H9 (cell line): ENCODE results near the gene RNASE7. TPM values are rescaled to one million over a fixed set of nuclear protein-coding genes. Genes with fewer than 3 reads are reported as not detected.

Experiments
- DNase-seq: peaks from one replicate; pipeline ENCODE4 v3.0.0-alpha.2; 2017
- H2AFZ ChIP-seq: one replicate; pipeline ENCODE4 v1.6.1; 2013; ENCODE audit warnings: mild to moderate bottlenecking, low read length, control low read depth, moderate library complexity
- H2AK5ac ChIP-seq: 2 replicates; pipeline ENCODE4 v1.6.1; 2013; ENCODE audit warnings: low read length, control low read depth, mixed read lengths; ENCODE audit not compliant: insufficient read length
- H2BK120ac ChIP-seq: one replicate; pipeline ENCODE4 v1.6.1; 2013; ENCODE audit warnings: low read depth, mild to moderate bottlenecking, low read length, control low read depth, inconsistent platforms; ENCODE audit not compliant: poor library complexity, severe bottlenecking
- H2BK12ac ChIP-seq: 2 replicates; pipeline ENCODE4 v1.6.1; 2013; ENCODE audit warnings: low read length, control low read depth, mixed read lengths, low read depth; ENCODE audit not compliant: insufficient read length
- H2BK15ac ChIP-seq: 2 replicates; pipeline ENCODE4 v1.6.1; 2013; ENCODE audit warnings: low read depth, low read length, control low read depth
- H2BK20ac ChIP-seq: one replicate; pipeline ENCODE4 v1.6.1; 2013; ENCODE audit warnings: low read depth, mild to moderate bottlenecking, low read length, control low read depth, inconsistent platforms; ENCODE audit not compliant: poor library complexity, severe bottlenecking
- H2BK5ac ChIP-seq: 2 replicates; pipeline ENCODE4 v1.6.1; 2013; ENCODE audit warnings: low read length, control low read depth, mixed read lengths; ENCODE audit not compliant: insufficient read length
- H3K14ac ChIP-seq: 2 replicates; pipeline ENCODE4 v1.6.1; 2013; ENCODE audit warnings: low read length, control low read depth; ENCODE audit not compliant: insufficient read depth
- H3K18ac ChIP-seq: 2 replicates; pipeline ENCODE4 v1.6.1; 2013; ENCODE audit warnings: low read depth, mild to moderate bottlenecking, mixed read lengths, low read length, control low read depth; ENCODE audit not compliant: insufficient read length
- H3K23ac ChIP-seq: 2 replicates; pipeline ENCODE4 v1.6.1; 2013; ENCODE audit warnings: low read length, control low read depth, mixed read lengths, low read depth; ENCODE audit not compliant: insufficient read length
- H3K23me2 ChIP-seq: 2 replicates; pipeline ENCODE4 v1.6.1; 2013; ENCODE audit warnings: low read depth, mild to moderate bottlenecking, mixed read lengths, low read length, control low read depth; ENCODE audit not compliant: insufficient read length, poor library complexity, severe bottlenecking
- H3K27ac ChIP-seq: 2 replicates; pipeline ENCODE4 v1.5.1; 2013; ENCODE audit warnings: low read length, control low read depth, mixed read lengths, low read depth; ENCODE audit not compliant: insufficient read length
- H3K27me3 ChIP-seq: 2 replicates; pipeline ENCODE4 v1.6.1; 2013; ENCODE audit warnings: low read length, control low read depth, inconsistent platforms; ENCODE audit not compliant: insufficient read depth
- H3K4ac ChIP-seq: 2 replicates; pipeline ENCODE4 v1.6.1; 2013; ENCODE audit warnings: low read depth, mild to moderate bottlenecking, control low read depth, inconsistent platforms, low read length, moderate library complexity
- H3K4me1 ChIP-seq: 2 replicates; pipeline ENCODE4 v1.6.1; 2013; ENCODE audit warnings: low read length, control low read depth, inconsistent platforms; ENCODE audit not compliant: insufficient read depth
- H3K4me2 ChIP-seq: 2 replicates; pipeline ENCODE4 v1.6.1; 2013; ENCODE audit warnings: low read length, control low read depth, mixed read lengths; ENCODE audit not compliant: insufficient read length, insufficient read depth
- H3K56ac ChIP-seq: 2 replicates; pipeline ENCODE4 v1.6.1; 2013; ENCODE audit warnings: low read depth, mild to moderate bottlenecking, mixed read lengths, low read length, control low read depth; ENCODE audit not compliant: insufficient read length
- H3K79me1 ChIP-seq: 2 replicates; pipeline ENCODE4 v1.6.1; 2013; ENCODE audit warnings: low read depth, mild to moderate bottlenecking, moderate library complexity, low read length, control low read depth, inconsistent platforms; ENCODE audit not compliant: insufficient read depth, poor library complexity, severe bottlenecking
- H3K79me2 ChIP-seq: 2 replicates; pipeline ENCODE4 v1.6.1; 2013; ENCODE audit warnings: low read length, control low read depth, inconsistent platforms; ENCODE audit not compliant: insufficient read depth
- H3K9ac ChIP-seq: 2 replicates; pipeline ENCODE4 v1.6.1; 2013; ENCODE audit warnings: low read length, control low read depth, mixed read lengths; ENCODE audit not compliant: insufficient read length; ENCODE audit errors: extremely low read depth
- H3K9me3 ChIP-seq: one replicate; pipeline ENCODE4 v1.6.1; 2013; ENCODE audit warnings: low read depth, low read length, inconsistent platforms; ENCODE audit not compliant: control insufficient read depth
- H3T11ph ChIP-seq: one replicate; pipeline ENCODE4 v1.6.1; 2013; ENCODE audit warnings: mild to moderate bottlenecking, low read length, control low read depth, inconsistent platforms
- H4K20me1 ChIP-seq: one replicate; pipeline ENCODE4 v1.6.1; 2013; ENCODE audit not compliant: control insufficient read depth, insufficient read length, insufficient read depth
- H4K5ac ChIP-seq: 2 replicates; pipeline ENCODE4 v1.6.1; 2013; ENCODE audit warnings: low read depth, mild to moderate bottlenecking, mixed read lengths, low read length, control low read depth; ENCODE audit not compliant: insufficient read length
- H4K8ac ChIP-seq: replicated peaks from 2 replicates; pipeline ENCODE4 v1.6.1; 2013; ENCODE audit warnings: low read length, control low read depth, mixed read lengths, low read depth; ENCODE audit not compliant: insufficient read length
- H4K91ac ChIP-seq: 2 replicates; pipeline ENCODE4 v1.6.1; 2013; ENCODE audit warnings: low read depth, mild to moderate bottlenecking, moderate library complexity, mixed read lengths, low read length, control low read depth; ENCODE audit not compliant: insufficient read length
- H3K27ac Mint-ChIP-seq, 3 experiments: 2 replicates in 2 of 3; 3 replicates in 1 of 3; pipeline ENCODE4 v1.8.0; 2020 to 2021; ENCODE audit warnings: mixed read lengths in 3 of 3, mild to moderate bottlenecking in 1 of 3, moderate library complexity in 1 of 3
- H3K27me3 Mint-ChIP-seq: 2 replicates; pipeline ENCODE4 v1.8.0; 2021; ENCODE audit warnings: low read depth, mild to moderate bottlenecking, moderate library complexity, mixed read lengths
- H3K36me3 Mint-ChIP-seq, 3 experiments: 2 replicates in 2 of 3; 3 replicates in 1 of 3; pipeline ENCODE4 v1.8.0; 2020 to 2021; ENCODE audit warnings: low read depth in 3 of 3, mixed read lengths in 3 of 3; ENCODE audit not compliant: insufficient read depth in 1 of 3
- H3K4me1 Mint-ChIP-seq, 2 experiments: 2 replicates each; pipeline ENCODE4 v1.8.0; 2020; ENCODE audit warnings: mixed read lengths in 2 of 2
- H3K4me3 Mint-ChIP-seq, 2 experiments: 2 replicates in 1 of 2; 3 replicates in 1 of 2; pipeline ENCODE4 v1.8.0; 2020 to 2021; ENCODE audit warnings: mild to moderate bottlenecking in 2 of 2, mixed read lengths in 2 of 2, moderate library complexity in 1 of 2
- H3K9me3 Mint-ChIP-seq, 2 experiments: 2 replicates in 1 of 2; 3 replicates in 1 of 2; pipeline ENCODE4 v1.8.0; 2020; ENCODE audit warnings: mild to moderate bottlenecking in 2 of 2, mixed read lengths in 2 of 2, moderate library complexity in 1 of 2
- WGBS: extraction: QIAGEN DNeasy Blood & Tissue Kit; methylation state at CpG from one replicate; pipeline ENCODE4 v1.1.7; 2013; ENCODE audit warnings: missing lambda C conversion rate, low lambda C conversion rate, mixed read lengths; ENCODE audit not compliant: insufficient read length; ENCODE audit errors: extremely low coverage; 5-methylcytosine and 5-hydroxymethylcytosine counted together
- total RNA-seq: library from RNA; stranded (reverse); gene quantifications from 2 replicates; pipeline ENCODE4 v1.2.1, GENCODE V29; 2021
- TF ChIP-seq, protein P1 (sequence below): fragments of 200-600 bp; sonication (generic); conservative IDR thresholded peaks from 3 replicates; pipeline ENCODE4 v1.8.0; 2021; ENCODE audit warnings: antibody characterized with exemption, mild to moderate bottlenecking

RNASE7 gene
- total RNA-seq, 1 experiment from 2014 or later, result not detected

DNA sequence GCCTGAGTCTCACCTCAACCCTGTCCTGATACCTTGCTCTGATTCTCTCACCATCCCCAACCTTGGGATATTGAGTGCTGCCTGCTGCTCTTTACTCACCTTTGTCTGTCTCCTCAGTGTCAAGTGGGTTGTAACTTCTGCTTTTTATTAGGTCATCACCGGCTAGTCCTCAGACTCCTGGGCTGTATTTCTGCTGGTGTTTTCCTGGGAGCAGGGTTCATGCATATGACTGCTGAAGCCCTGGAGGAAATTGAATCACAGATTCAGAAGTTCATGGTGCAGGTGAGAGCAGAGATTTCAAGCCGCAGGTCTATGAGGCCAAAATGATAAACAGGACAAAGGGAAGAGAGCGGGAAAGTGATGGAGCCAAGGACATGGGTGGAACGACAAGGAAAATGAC, 42.6 kb upstream of the RNASE7 start:
- Histone ChIP-seq H4K20me1 (no peaks in the 10 kb centered on the region), H2AK5ac (no peak overlapping the region), H3K4me2 (no peak overlapping the region), H3K79me1 (no peaks in the 10 kb centered on the region), H2BK120ac (no peak overlapping the region), H4K5ac (no peak overlapping the region), H2BK15ac (no peak overlapping the region), H3K4ac (no peak overlapping the region), H2BK12ac (no peak overlapping the region), H3K27ac (no peak overlapping the region), H3K9ac (no peak overlapping the region), H2BK20ac (no peak overlapping the region), H2BK5ac (no peak overlapping the region), H3K4me1 (no peaks in the 10 kb centered on the region), H4K8ac (no peak overlapping the region), H3K79me2 (no peaks in the 10 kb centered on the region), H3K14ac (no peak overlapping the region), H4K91ac (no peak overlapping the region), H3T11ph (no peak overlapping the region), H2AFZ (no peak overlapping the region), H3K23me2 (no peaks in the 10 kb centered on the region), H3K27me3 (no peaks in the 10 kb centered on the region), H3K56ac (no peak overlapping the region), H3K9me3 (no peaks in the 10 kb centered on the region), H3K23ac (no peak overlapping the region), H3K18ac (no peak overlapping the region)
- no peaks in the 10 kb centered on the region; the same call in 1 of the 2 replicates for H3K27me3 Mint-ChIP-seq
- no CpG with 5 or more reads among the region's 4 CpGs for WGBS
- TF ChIP-seq, protein P1, sequence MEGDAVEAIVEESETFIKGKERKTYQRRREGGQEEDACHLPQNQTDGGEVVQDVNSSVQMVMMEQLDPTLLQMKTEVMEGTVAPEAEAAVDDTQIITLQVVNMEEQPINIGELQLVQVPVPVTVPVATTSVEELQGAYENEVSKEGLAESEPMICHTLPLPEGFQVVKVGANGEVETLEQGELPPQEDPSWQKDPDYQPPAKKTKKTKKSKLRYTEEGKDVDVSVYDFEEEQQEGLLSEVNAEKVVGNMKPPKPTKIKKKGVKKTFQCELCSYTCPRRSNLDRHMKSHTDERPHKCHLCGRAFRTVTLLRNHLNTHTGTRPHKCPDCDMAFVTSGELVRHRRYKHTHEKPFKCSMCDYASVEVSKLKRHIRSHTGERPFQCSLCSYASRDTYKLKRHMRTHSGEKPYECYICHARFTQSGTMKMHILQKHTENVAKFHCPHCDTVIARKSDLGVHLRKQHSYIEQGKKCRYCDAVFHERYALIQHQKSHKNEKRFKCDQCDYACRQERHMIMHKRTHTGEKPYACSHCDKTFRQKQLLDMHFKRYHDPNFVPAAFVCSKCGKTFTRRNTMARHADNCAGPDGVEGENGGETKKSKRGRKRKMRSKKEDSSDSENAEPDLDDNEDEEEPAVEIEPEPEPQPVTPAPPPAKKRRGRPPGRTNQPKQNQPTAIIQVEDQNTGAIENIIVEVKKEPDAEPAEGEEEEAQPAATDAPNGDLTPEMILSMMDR, result no peak
- H3K27ac Mint-ChIP-seq, result no peak overlapping the region
- H3K36me3 Mint-ChIP-seq, result peaks cover 14 to 24% (median 22%) of the 10 kb centered on the region in 3 experiments; a peak in 5 of 7 replicates
- no peaks in the 10 kb centered on the region for H3K9me3 Mint-ChIP-seq
- no peak for DNase-seq
- peaks cover 17 to 19% of the 10 kb centered on the region in 2 experiments for H3K4me1 Mint-ChIP-seq
- no peak overlapping the region for H3K4me3 Mint-ChIP-seq
